K562 (cell line): Measurements from ENCODE around the gene SH3PXD2B. TPM values are rescaled to one million over a fixed set of nuclear protein-coding genes. Genes with fewer than 3 reads are reported as not detected.

Source experiments
- CEBPB ChIP-seq: fragments of 450-650 bp; IDR thresholded peaks from 2 replicates; pipeline ENCODE4 v1.6.1; 2016; ENCODE audit warnings: missing genetic modification characterization, missing compliant biosample characterization
- CEBPG ChIP-seq, 3 experiments: fragments of 200-800 bp in 1 of 3; sonication (Bioruptor generic) in 1 of 3; sonication (generic) in 1 of 3; formaldehyde crosslinking in 1 of 3; IDR thresholded peaks in 2 of 3; conservative IDR thresholded peaks in 1 of 3; 2 replicates each; pipeline versions ENCODE4 v1.6.1 to v1.8.0; 2016 to 2022; ENCODE audit warnings: missing compliant biosample characterization in 2 of 3, missing genetic modification characterization in 2 of 3, mild to moderate bottlenecking in 1 of 3, missing genetic modification reagents in 1 of 3
- FOS ChIP-seq: IDR thresholded peaks from 3 replicates; pipeline ENCODE4 v1.6.1; 2011; ENCODE audit not compliant: insufficient read length; ENCODE audit errors: extremely low read depth
- MBD2 ChIP-seq: sonication (generic); IDR thresholded peaks from 2 replicates; pipeline ENCODE4 v1.6.1; 2016; ENCODE audit warnings: low read depth, borderline replicate concordance
- NCOA2 ChIP-seq, 2 experiments: fragments of 450-650 bp; IDR thresholded peaks; 2 replicates each; pipeline ENCODE4 v1.6.1; 2018; ENCODE audit warnings: mild to moderate bottlenecking in 2 of 2, moderate library complexity in 1 of 2; ENCODE audit not compliant: partially characterized antibody in 2 of 2
- NFYB ChIP-seq: IDR thresholded peaks from 2 replicates; pipeline ENCODE4 v1.6.1; 2011; ENCODE audit warnings: mild to moderate bottlenecking, moderate library complexity; ENCODE audit not compliant: insufficient read length; ENCODE audit errors: extremely low read depth
- PYGO2 ChIP-seq: fragments of 450-650 bp; IDR thresholded peaks from 2 replicates; pipeline ENCODE4 v1.6.1; 2016; ENCODE audit warnings: mild to moderate bottlenecking, missing genetic modification characterization, moderate library complexity, missing compliant biosample characterization
- ZNF282 ChIP-seq: sonication (generic); formaldehyde crosslinking; IDR thresholded peaks from 2 replicates; pipeline ENCODE4 v1.8.1; 2023; ENCODE audit warnings: missing genetic modification reagents
- ZNF316 ChIP-seq: fragments of 450-650 bp; IDR thresholded peaks from 2 replicates; pipeline ENCODE4 v1.6.1; 2016
- ZNF444 ChIP-seq: fragments of 250-450 bp; sonication (Bioruptor Pico); IDR thresholded peaks from 2 replicates; pipeline ENCODE4 v1.4.0; 2020; ENCODE audit warnings: mild to moderate bottlenecking, moderate library complexity
- polyA plus RNA-seq, 8 experiments: library from polyadenylated mRNA; depleted of rRNA in 4 of 8; stranded (reverse) in 5 of 8; unstranded in 3 of 8; fragments of >200 nt; fragmentation: Nextera tagmentation in 2 of 8; fragmentation: Illumina TruSeq in 1 of 8; extraction: Ambion mirVana in 2 of 8; extraction: Trizol in 1 of 8; gene quantifications; 2 replicates each; pipeline versions ENCODE4 v1.2.1 to v1.2.3, GENCODE V29; 2011 to 2014; ENCODE audit warnings: inconsistent platforms in 1 of 8, missing spikeins in 1 of 8
- total RNA-seq, 7 experiments: library from RNA; depleted of rRNA in 6 of 7; stranded (reverse); fragments of >200 nt in 6 of 7; fragmentation: Illumina TruSeq in 2 of 7; extraction: Trizol in 2 of 7; gene quantifications; 2 replicates each; pipeline versions ENCODE4 v1.2.1 to v1.2.3, GENCODE V29; 2011 to 2021; ENCODE audit warnings: low replicate concordance in 1 of 7
- TF ChIP-seq, protein P1 (sequence below), 2 experiments: IDR thresholded peaks in 1 of 2; conservative IDR thresholded peaks in 1 of 2; 2 replicates each; pipeline ENCODE4 v1.6.1; 2016; ENCODE audit warnings: low read depth in 2 of 2, mild to moderate bottlenecking in 1 of 2, missing compliant biosample characterization in 1 of 2, missing genetic modification characterization in 1 of 2, moderate library complexity in 1 of 2
- TF ChIP-seq, protein P2 (sequence below): fragments of 450-650 bp; IDR thresholded peaks from 2 replicates; pipeline ENCODE4 v1.6.1; 2016
- TF ChIP-seq, protein P3 (sequence below), 2 experiments: fragments of 450-650 bp in 1 of 2; sonication (generic) in 1 of 2; formaldehyde crosslinking in 1 of 2; IDR thresholded peaks; 2 replicates each; pipeline versions ENCODE4 v1.7.1 to v1.9.0; 2016 to 2022; ENCODE audit warnings: inconsistent platforms in 1 of 2, mild to moderate bottlenecking in 1 of 2, missing genetic modification reagents in 1 of 2

Gene SH3PXD2B
- total and polyA plus RNA-seq, 9 of the 15 experiments (the other 6 are each of a cell fraction or from before 2014, with no cell fraction given), result 0.04 to 0.66 (median 0.19) TPM

DNA sequence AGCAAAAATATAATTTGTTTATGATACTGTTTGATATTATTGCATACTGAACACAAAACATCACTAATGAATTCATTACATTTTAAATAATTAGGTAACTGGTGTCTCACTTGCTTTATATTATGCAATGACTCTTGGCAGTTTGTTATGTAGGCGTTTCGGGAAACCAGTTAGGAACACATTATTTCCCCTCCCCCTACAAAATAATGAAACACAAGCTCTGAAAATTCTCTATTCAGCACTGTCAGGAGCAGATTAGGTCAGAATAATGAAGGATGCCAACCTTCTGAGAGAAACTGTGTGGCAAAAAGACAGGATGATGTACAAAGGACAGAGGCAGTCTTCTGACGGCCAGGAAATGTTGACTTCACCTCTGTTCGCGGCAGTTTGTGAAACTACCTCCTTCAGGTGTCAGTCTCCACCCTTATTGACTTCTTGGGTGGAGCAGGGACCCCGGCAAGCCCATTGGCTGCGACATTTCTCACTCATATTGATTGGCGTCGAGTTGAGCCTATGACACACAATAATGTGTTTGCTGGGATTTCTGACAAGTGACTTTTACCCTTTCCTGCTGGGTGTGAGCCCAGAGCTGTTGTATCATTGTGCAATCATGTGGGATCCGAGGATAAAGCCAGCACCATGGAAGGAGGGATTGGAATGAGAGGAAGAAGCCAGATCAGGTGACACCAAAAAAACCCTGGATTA lies 33.9 kb downstream of the SH3PXD2B start (continued):
- TF ChIP-seq, protein P1, sequence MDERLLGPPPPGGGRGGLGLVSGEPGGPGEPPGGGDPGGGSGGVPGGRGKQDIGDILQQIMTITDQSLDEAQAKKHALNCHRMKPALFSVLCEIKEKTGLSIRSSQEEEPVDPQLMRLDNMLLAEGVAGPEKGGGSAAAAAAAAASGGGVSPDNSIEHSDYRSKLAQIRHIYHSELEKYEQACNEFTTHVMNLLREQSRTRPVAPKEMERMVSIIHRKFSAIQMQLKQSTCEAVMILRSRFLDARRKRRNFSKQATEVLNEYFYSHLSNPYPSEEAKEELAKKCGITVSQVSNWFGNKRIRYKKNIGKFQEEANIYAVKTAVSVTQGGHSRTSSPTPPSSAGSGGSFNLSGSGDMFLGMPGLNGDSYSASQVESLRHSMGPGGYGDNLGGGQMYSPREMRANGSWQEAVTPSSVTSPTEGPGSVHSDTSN (CRISPR knock-in tag; IDR thresholded peaks at IDR 0.05; ENCODE audit: low read depth), result peak; percentile 68
- TF ChIP-seq, protein P1 (tag; conservative IDR thresholded peaks at IDR 0.05; ENCODE audit: low read depth), result peak; percentile 98
- TF ChIP-seq, protein P2, sequence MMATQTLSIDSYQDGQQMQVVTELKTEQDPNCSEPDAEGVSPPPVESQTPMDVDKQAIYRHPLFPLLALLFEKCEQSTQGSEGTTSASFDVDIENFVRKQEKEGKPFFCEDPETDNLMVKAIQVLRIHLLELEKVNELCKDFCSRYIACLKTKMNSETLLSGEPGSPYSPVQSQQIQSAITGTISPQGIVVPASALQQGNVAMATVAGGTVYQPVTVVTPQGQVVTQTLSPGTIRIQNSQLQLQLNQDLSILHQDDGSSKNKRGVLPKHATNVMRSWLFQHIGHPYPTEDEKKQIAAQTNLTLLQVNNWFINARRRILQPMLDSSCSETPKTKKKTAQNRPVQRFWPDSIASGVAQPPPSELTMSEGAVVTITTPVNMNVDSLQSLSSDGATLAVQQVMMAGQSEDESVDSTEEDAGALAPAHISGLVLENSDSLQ, result peak; percentile 99
- TF ChIP-seq CEBPB (peak; percentile 92), ZNF444 (CRISPR knock-in tag) (no peak), CEBPG (CRISPR knock-in tag; IDR thresholded peaks at IDR 0.05) (no peak), CEBPG (tag; conservative IDR thresholded peaks at IDR 0.05 in 1 of 2, IDR thresholded peaks at IDR 0.05 in 1 of 2) (peak in 1 of 2 experiments; percentile 86; a peak in 3 of 4 replicates), NCOA2 (IDR thresholded peaks at IDR 0.05; ENCODE audit: partially characterized antibody in 2 of 2) (no peak), FOS (peak; percentile 46), NFYB (peak; percentile 89), ZNF282 (CRISPR knock-in tag) (no peak), PYGO2 (tag) (no peak), ZNF316 (no peak), MBD2 (peak; percentile 18; the same call in 1 of the 2 replicates)
- TF ChIP-seq, protein P3, sequence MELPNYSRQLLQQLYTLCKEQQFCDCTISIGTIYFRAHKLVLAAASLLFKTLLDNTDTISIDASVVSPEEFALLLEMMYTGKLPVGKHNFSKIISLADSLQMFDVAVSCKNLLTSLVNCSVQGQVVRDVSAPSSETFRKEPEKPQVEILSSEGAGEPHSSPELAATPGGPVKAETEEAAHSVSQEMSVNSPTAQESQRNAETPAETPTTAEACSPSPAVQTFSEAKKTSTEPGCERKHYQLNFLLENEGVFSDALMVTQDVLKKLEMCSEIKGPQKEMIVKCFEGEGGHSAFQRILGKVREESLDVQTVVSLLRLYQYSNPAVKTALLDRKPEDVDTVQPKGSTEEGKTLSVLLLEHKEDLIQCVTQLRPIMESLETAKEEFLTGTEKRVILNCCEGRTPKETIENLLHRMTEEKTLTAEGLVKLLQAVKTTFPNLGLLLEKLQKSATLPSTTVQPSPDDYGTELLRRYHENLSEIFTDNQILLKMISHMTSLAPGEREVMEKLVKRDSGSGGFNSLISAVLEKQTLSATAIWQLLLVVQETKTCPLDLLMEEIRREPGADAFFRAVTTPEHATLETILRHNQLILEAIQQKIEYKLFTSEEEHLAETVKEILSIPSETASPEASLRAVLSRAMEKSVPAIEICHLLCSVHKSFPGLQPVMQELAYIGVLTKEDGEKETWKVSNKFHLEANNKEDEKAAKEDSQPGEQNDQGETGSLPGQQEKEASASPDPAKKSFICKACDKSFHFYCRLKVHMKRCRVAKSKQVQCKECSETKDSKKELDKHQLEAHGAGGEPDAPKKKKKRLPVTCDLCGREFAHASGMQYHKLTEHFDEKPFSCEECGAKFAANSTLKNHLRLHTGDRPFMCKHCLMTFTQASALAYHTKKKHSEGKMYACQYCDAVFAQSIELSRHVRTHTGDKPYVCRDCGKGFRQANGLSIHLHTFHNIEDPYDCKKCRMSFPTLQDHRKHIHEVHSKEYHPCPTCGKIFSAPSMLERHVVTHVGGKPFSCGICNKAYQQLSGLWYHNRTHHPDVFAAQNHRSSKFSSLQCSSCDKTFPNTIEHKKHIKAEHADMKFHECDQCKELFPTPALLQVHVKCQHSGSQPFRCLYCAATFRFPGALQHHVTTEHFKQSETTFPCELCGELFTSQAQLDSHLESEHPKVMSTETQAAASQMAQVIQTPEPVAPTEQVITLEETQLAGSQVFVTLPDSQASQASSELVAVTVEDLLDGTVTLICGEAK (IDR thresholded peaks at IDR 0.05), result 0 out of 2 replicates have a peak, but pooled peaks have one; percentile 35
- TF ChIP-seq, protein P3 (CRISPR knock-in tag; IDR thresholded peaks at IDR 0.05), result no peak
